HCT116 (cell line): ENCODE data around the gene SUGP2. TPM values are rescaled to one million over a fixed set of nuclear protein-coding genes. Genes with fewer than 3 reads are reported as not detected.

Experiments used
- ATAC-seq: fragments of 200-7000 bp; cut with Tn5 transposase; 2 replicates; pipeline ENCODE4 v1.9.1; 2020; ENCODE audit warnings: mild to moderate bottlenecking, moderate library complexity
- BruUV-seq: library from RNA; stranded (reverse); fragments of 400-500 nt; replicated peaks from 2 replicates; lab custom pipeline; 2021; lab: Mats Ljungman, UMichigan
- CTCF ChIA-PET: fragments of 300-600 bp; sonication (Branson Sonifier 250); formaldehyde crosslinking; loops from one replicate; lab custom pipeline; 2021; ENCODE audit warnings: antibody characterized with exemption; lab: Charles Lee
- POLR2A ChIA-PET: fragments of 300-600, 350-600 bp; sonication (Branson Sonifier 250); formaldehyde crosslinking; loops from one replicate; lab custom pipeline; 2021; ENCODE audit warnings: antibody characterized with exemption; lab: Charles Lee
- RAD21 ChIA-PET, 2 experiments: fragments of 300-600 bp; sonication (Branson Sonifier 250); formaldehyde crosslinking; loops; one replicate each; lab custom pipeline; 2023; ENCODE audit warnings: low total read pairs in 2 of 2; ENCODE audit not compliant: uncharacterized antibody in 2 of 2, unreplicated experiment in 2 of 2, low non-redundant PET in 1 of 2; lab: Charles Lee
- DNase-seq: peaks from one replicate; pipeline ENCODE4 v3.0.0-alpha.2; 2010; ENCODE audit warnings: low read depth, low spot score
- H2AFZ ChIP-seq: fragments of 200-600 bp; shearing (Covaris generic), sonication (generic); 2 replicates; pipeline ENCODE4 v1.6.1; 2017; ENCODE audit warnings: low read depth, mixed run types, mixed read lengths, antibody characterized with exemption, low read length; ENCODE audit not compliant: poor library complexity, severe bottlenecking
- H3K27ac ChIP-seq: 2 replicates; pipeline ENCODE4 v1.5.1; 2012; ENCODE audit warnings: low read depth, low read length
- H3K27me3 ChIP-seq: fragments of 200-600 bp; sonication (generic); 2 replicates; pipeline ENCODE4 v1.6.1; 2016; ENCODE audit warnings: mixed run types, low read length, mixed read lengths; ENCODE audit not compliant: insufficient read depth
- H3K36me3 ChIP-seq, 2 experiments: fragments of 200-500 bp in 1 of 2; fragments of 200-600 bp in 1 of 2; sonication (Bioruptor generic) in 1 of 2; sonication (generic) in 1 of 2; 2 replicates each; pipeline versions ENCODE4 v1.5.1 to v1.6.1; 2014 to 2016; ENCODE audit warnings: low read length in 2 of 2, inconsistent platforms in 1 of 2, mixed read lengths in 1 of 2, mixed run types in 1 of 2; ENCODE audit not compliant: insufficient read depth in 2 of 2, control insufficient read depth in 1 of 2
- H3K4me1 ChIP-seq, 2 experiments: fragments of 200-600 bp in 1 of 2; sonication (generic) in 1 of 2; 2 replicates each; pipeline versions ENCODE4 v1.5.1 to v1.6.1; 2012 to 2017; ENCODE audit warnings: low read length in 2 of 2, inconsistent platforms in 1 of 2, mild to moderate bottlenecking in 1 of 2, mixed read lengths in 1 of 2, mixed run types in 1 of 2, moderate library complexity in 1 of 2; ENCODE audit not compliant: insufficient read depth in 2 of 2, control insufficient read depth in 1 of 2
- H3K4me2 ChIP-seq: fragments of 200-600 bp; sonication (generic); 2 replicates; pipeline ENCODE4 v1.6.1; 2017; ENCODE audit warnings: mixed run types, low read length, mixed read lengths
- H3K4me3 ChIP-seq, 2 experiments: fragments of 200-600 bp in 1 of 2; sonication (generic) in 1 of 2; replicated peaks in 1 of 2; 2 replicates each; pipeline ENCODE4 v1.5.1; 2011 to 2016; ENCODE audit warnings: low read length in 2 of 2, control low read depth in 1 of 2, low read depth in 1 of 2, mild to moderate bottlenecking in 1 of 2, mixed read lengths in 1 of 2, mixed run types in 1 of 2
- H3K79me2 ChIP-seq: fragments of 200-600 bp; sonication (generic); 2 replicates; pipeline ENCODE4 v1.6.1; 2017; ENCODE audit warnings: mild to moderate bottlenecking, mixed run types, low read length, moderate library complexity, mixed read lengths; ENCODE audit not compliant: insufficient read depth
- H3K9ac ChIP-seq: fragments of 200-600 bp; sonication (generic); 2 replicates; pipeline ENCODE4 v1.6.1; 2016; ENCODE audit warnings: low read length, mixed read lengths
- H3K9me2 ChIP-seq: fragments of 200-600 bp; sonication (generic), shearing (Covaris generic); 2 replicates; pipeline ENCODE4 v1.6.1; 2017; ENCODE audit warnings: mixed run types, mild to moderate bottlenecking, moderate library complexity; ENCODE audit not compliant: insufficient read depth
- H3K9me3 ChIP-seq, 2 experiments: fragments of 200-500 bp in 1 of 2; fragments of 200-600 bp in 1 of 2; sonication (Bioruptor generic) in 1 of 2; sonication (generic) in 1 of 2; 2 replicates each; pipeline ENCODE4 v1.6.1; 2014 to 2017; ENCODE audit warnings: low read length in 2 of 2, mixed read lengths in 2 of 2, inconsistent platforms in 1 of 2, low read depth in 1 of 2, mild to moderate bottlenecking in 1 of 2, mixed run types in 1 of 2, moderate library complexity in 1 of 2; ENCODE audit not compliant: control insufficient read depth in 1 of 2, insufficient read depth in 1 of 2
- H4K20me1 ChIP-seq: fragments of 200-600 bp; sonication (generic), shearing (Covaris generic); 2 replicates; pipeline ENCODE4 v1.6.1; 2017; ENCODE audit warnings: mixed run types, mild to moderate bottlenecking, moderate library complexity; ENCODE audit not compliant: insufficient read depth
- CBX3 ChIP-seq: IDR thresholded peaks from 2 replicates; pipeline ENCODE4 v1.6.1; 2012; ENCODE audit warnings: low read depth
- CTCF ChIP-seq, 3 experiments: fragments of 200-600 bp in 1 of 3; sonication (generic) in 1 of 3; IDR thresholded peaks in 2 of 3; conservative IDR thresholded peaks in 1 of 3; 2 replicates each; pipeline ENCODE4 v1.5.1; 2012 to 2017; ENCODE audit warnings: low read depth in 2 of 3, low read length in 2 of 3, antibody characterized with exemption in 1 of 3, borderline replicate concordance in 1 of 3, control low read depth in 1 of 3, mild to moderate bottlenecking in 1 of 3, mixed read lengths in 1 of 3, mixed run types in 1 of 3, moderate library complexity in 1 of 3; ENCODE audit not compliant: insufficient read depth in 1 of 3
- EGR1 ChIP-seq: IDR thresholded peaks from 2 replicates; pipeline ENCODE4 v1.6.1; 2012; ENCODE audit warnings: low read depth
- EZH2 ChIP-seq: fragments of 200-600 bp; sonication (generic); IDR thresholded peaks from 2 replicates; pipeline ENCODE4 v1.6.1; 2017; ENCODE audit warnings: antibody characterized with exemption, mixed run types
- EZH2phosphoT487 ChIP-seq: fragments of 200-600 bp; IDR thresholded peaks from 2 replicates; pipeline ENCODE4 v1.6.1; 2018; ENCODE audit warnings: antibody characterized with exemption, borderline replicate concordance
- FOSL1 ChIP-seq: IDR thresholded peaks from 2 replicates; pipeline ENCODE4 v1.6.1; 2012; ENCODE audit warnings: low read depth
- JUND ChIP-seq: IDR thresholded peaks from 2 replicates; pipeline ENCODE4 v1.6.1; 2012
- MAX ChIP-seq: IDR thresholded peaks from 2 replicates; pipeline ENCODE4 v1.6.1; 2012
- POLR2A ChIP-seq: IDR thresholded peaks from 2 replicates; pipeline ENCODE4 v1.7.0; 2011; ENCODE audit warnings: borderline replicate concordance; ENCODE audit not compliant: insufficient read depth, insufficient read length; ENCODE audit errors: extremely low read depth
- RAD21 ChIP-seq: IDR thresholded peaks from 2 replicates; pipeline ENCODE4 v1.6.1; 2012; ENCODE audit warnings: low read depth, mild to moderate bottlenecking
- REST ChIP-seq: IDR thresholded peaks from 2 replicates; pipeline ENCODE4 v1.6.1; 2012; ENCODE audit warnings: low read depth
- SIN3A ChIP-seq: IDR thresholded peaks from 2 replicates; pipeline ENCODE4 v1.6.1; 2012; ENCODE audit warnings: low read depth
- SP1 ChIP-seq: IDR thresholded peaks from 2 replicates; pipeline ENCODE4 v1.6.1; 2012; ENCODE audit warnings: low read depth
- ZBTB33 ChIP-seq: IDR thresholded peaks from 2 replicates; pipeline ENCODE4 v1.6.1; 2011; ENCODE audit warnings: mild to moderate bottlenecking, low read length, moderate library complexity; ENCODE audit not compliant: insufficient replicate concordance; ENCODE audit errors: extremely low read depth
- ZFX ChIP-seq: fragments of 450-650 bp; IDR thresholded peaks from 2 replicates; pipeline ENCODE4 v1.6.1; 2017
- ZNF274 ChIP-seq: fragments of 200-500 bp; sonication (Bioruptor generic); IDR thresholded peaks from 2 replicates; pipeline ENCODE4 v1.6.1; 2014; ENCODE audit warnings: mild to moderate bottlenecking, low read depth, low read length, inconsistent platforms
- intact Hi-C: fragments of 100-400 bp; cut with micrococcal nuclease; formaldehyde crosslinking; loops from 2 replicates; pipeline ENCODE4 v1.10.0; 2022
- total RNA-seq: library from RNA; stranded (reverse); gene quantifications from one replicate; pipeline ENCODE4 v1.2.1, GENCODE V29; 2021; ENCODE audit not compliant: unreplicated experiment

SUGP2 gene
- total RNA-seq, 1 experiment from 2014 or later = 82.4 TPM

- intact Hi-C loops = no loop called here
- ChIA-PET RAD21 (no interaction called here), POLR2A (no interaction called here), CTCF (interaction anchor here (2.8 kb wide), 1 partner anchor 68 kb away, joined by 33 read pairs; the partner anchor contains the start of genes COPE and DDX49)
- no TSS peak for BruUV-seq
- no peak overlapping the region for H3K9ac ChIP-seq
- H3K27me3 ChIP-seq = no peaks in the 10 kb centered on the region
- H3K4me2 ChIP-seq = no peak overlapping the region
- TF ChIP-seq ZFX (no peak), POLR2A (no peak), ZBTB33 (no peak), EZH2 (no peak), SIN3A (no peak), JUND (no peak), EGR1 (no peak), MAX (no peak), RAD21 (no peak), CTCF (IDR thresholded peaks at IDR 0.05 in 2 of 3, conservative IDR thresholded peaks at IDR 0.05 in 1 of 3; ENCODE audit: borderline replicate concordance in 1 of 3, insufficient read depth in 1 of 3, low read depth in 2 of 3, low read length in 2 of 3) (no peak), EZH2phosphoT487 (no peak), ZNF274 (no peak), REST (no peak), SP1 (no peak), CBX3 (no peak), FOSL1 (no peak)
- H2AFZ ChIP-seq = no peak overlapping the region
- no peaks in the 10 kb centered on the region for H3K79me2 ChIP-seq
- no peaks in the 10 kb centered on the region for H3K36me3 ChIP-seq
- no peaks in the 10 kb centered on the region for H4K20me1 ChIP-seq
- DNase-seq = no peak
- H3K4me1 ChIP-seq = peaks cover 0 to 9% of the 10 kb centered on the region in 2 experiments; a peak in 1 of 4 replicates
- no peaks in the 10 kb centered on the region for H3K9me3 ChIP-seq
- ATAC-seq = no peak
- no peak overlapping the region for H3K27ac ChIP-seq
- no peak overlapping the region for H3K4me3 ChIP-seq
- no peaks in the 10 kb centered on the region for H3K9me2 ChIP-seq
Observed at GRCh38 chr19:18985257-18985656, 48.1 kb downstream of the SUGP2 start.
